Raji (cell line): ENCODE measurements around the gene MAP3K9.

Experiments used
- POLR2A ChIP-seq: IDR thresholded peaks from 2 replicates; pipeline ENCODE4 v1.6.1; 2011; ENCODE audit warnings: low read depth, low read length, control low read depth; ENCODE audit not compliant: insufficient read depth

MAP3K9 gene

DNA sequence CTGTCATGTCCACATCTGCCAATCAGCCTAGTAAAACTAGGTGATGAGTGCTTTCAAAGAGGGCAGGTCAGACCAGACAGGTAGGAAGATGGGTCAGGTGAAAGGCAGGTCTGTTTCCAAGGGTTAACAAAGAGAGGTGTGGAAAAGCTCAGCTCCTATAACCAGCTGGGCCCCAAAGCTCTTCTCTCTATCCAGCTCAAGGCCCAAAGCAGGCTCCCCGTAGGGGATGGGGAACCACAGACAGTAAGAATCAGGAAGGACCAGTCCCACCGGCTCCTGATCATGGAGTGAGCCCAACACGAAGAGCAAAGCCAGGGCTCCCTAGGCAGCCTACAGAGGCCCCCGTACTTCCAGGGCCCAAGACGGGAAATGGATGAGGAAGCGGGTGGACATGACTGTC is 84.4 kb downstream of the MAP3K9 start:
- no peak for TF ChIP-seq POLR2A

DNA sequence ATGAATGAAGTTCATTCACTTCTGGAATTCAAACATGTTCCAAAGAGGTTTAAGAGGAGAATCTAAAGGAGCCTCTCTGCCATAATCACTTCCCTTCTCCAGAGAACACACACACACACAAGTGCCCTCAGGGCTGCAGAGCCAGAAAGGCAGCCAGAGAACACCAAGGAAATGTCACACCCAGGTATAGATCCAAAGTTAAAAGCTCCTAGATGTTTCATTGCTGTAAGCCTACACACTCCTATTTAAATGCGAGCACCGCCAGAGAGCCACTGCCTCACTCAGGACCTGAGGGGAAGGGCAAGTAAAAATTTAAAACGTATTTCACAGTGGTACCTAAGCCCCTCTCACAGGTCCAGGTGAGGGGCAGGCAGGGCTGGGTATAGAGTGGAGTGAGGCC is 85.2 kb downstream of the MAP3K9 start:
- no peak for TF ChIP-seq POLR2A

DNA sequence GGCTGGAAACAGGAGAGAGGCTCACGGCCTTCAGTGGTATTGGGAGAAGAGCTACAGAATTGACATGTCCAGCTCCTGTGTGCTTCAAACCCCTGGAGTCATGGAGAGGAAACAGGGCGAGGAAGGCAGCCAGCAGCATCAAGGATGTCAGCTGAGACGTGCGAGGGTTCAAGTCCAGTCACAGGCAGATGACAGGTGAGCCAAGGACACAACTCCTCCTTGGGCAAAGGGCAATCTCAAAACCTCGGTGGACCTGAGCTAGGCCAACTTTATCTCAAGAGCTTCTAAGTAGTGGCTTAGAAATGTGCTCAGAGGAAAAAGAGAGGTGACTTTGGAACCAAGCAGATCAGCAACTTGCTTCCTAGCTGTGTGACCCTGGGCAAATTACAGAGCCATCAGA is 86.0 kb downstream of the MAP3K9 start:
- TF ChIP-seq POLR2A: no peak

DNA sequence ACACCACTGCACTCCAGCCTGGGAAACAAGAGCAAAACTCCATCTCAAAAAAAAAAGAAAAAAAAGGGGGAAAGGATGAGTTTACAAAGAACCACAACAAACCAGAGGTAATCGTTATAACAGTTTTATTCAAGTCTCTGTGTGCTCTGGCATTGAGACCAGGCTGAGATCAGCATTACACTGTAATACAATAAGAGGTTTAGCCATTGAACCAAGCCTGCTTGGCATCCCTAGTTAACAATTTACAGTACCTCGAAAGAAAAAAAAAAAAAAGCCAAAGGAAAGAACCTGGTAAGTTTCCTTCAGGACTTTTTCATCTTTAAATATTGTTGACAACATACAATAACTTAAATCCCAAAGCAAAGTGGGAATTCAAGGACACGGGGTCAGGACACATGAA is 86.9 kb downstream of the MAP3K9 start:
- TF ChIP-seq POLR2A: no peak

DNA sequence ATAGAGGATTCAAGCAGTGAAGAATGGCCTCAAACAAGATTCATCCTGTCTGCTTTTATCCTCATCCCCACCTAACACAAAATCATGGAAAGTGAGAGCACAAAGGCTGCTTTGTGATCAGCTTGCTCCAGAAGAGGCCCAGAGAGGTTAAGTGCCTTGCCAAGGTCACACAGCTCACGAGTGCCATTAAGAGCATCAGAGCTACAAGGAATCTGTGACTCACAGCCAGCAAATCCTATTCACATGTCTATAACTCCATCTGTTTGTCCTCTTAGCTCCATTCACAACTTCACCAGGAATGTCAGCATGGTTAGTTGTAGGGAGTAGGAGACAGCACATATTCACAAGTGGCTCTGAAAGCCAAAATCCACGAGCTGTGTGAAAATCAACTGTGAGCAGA is 87.8 kb downstream of the MAP3K9 start:
- no peak for TF ChIP-seq POLR2A

DNA sequence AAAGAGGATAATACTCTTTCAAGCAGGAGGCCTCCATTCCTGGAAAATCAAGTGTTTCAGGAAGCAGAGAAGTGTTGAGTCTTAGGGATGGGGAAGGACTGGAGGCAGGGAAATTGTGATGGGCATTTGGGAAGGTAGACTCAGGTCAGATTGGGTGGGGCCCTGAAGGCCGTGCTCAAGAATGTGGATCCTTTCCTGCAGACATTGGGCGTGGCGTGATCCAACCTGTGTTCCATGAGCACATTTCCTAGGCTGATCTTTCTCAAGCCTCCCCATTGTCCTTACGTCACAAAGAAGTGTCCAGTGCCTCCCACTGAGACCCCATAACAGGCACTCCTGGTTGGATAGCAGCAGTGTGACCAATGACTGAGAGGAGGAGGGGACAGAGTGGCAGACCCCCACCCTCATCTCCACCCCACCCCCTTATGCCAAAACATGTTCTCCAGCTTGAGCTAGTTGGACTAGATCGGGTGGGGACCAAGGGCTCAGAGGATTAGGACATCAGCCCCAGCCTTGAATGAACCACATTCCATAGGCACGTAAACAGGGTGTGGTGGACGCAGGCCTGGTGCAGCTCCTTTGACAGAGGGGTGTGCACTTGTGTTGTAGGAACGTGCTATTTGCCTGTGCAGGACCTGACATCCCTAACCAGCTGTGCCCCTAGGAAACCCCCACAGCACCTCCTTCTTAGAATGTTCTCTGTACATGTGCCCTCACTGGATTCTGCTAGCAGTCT is 90.8 kb downstream of the MAP3K9 start:
- no peak for TF ChIP-seq POLR2A

DNA sequence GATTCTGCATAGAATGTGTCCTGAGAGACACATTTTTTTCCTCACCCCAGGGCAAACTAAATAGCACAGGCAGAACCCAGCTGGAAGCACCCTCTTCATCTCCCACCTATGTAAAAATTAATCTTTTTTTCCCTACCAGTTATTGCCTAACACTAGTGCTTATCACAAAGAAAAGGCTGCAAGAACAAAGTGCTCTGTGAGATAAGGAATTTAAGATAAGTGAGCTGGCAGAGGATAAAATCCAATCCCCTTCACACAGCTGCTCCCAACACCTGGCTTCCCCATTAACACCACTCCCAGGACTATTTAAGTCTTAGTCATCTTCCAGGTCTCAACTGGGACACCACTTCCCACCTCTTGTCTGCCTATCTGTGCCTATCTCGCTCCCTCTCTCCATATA is 92.4 kb downstream of the MAP3K9 start:
- no peak for TF ChIP-seq POLR2A

DNA sequence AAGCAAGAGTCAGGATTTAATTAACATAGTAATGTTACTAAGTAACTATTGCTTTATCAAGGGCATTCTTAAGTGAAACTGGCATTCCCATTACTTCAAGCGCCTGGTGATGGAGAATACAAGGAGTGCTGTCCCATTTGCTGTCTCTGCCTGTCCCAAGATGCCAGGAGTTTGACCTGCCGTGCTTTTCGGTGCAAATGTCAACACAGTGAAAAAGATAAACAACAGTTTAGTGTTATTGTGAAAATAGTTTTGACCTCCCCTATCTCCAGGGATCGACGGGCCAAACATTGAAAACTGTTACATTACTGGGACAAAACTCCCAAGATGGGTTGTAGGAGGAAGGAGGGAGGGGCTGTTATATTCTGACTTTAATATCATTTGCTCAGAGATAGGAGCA is 92.8 kb downstream of the MAP3K9 start:
- TF ChIP-seq POLR2A: no peak

DNA sequence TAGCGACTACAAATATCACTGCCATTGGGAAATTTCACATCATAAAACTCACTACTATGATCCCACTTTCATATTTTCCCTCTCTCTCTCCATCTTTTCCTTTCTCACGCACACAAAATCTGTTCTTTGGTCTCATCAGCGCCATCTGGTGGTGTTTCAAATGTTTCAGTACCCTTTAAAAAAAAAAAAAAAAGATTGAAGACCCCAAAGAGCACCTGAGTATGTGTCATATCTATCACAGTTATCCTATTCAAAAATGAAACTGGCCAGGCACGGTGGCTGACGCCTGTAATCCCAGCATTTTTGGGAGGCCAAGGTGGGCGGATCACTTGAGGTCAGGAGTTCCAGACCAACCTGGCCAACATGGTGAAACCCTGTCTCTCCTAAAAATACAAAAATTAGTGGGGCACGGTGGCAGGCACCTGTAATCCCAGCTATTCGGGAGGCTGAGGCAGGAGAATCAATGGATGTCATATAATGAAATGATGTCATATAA is 95.2 kb downstream of the MAP3K9 start:
- TF ChIP-seq POLR2A: no peak

DNA sequence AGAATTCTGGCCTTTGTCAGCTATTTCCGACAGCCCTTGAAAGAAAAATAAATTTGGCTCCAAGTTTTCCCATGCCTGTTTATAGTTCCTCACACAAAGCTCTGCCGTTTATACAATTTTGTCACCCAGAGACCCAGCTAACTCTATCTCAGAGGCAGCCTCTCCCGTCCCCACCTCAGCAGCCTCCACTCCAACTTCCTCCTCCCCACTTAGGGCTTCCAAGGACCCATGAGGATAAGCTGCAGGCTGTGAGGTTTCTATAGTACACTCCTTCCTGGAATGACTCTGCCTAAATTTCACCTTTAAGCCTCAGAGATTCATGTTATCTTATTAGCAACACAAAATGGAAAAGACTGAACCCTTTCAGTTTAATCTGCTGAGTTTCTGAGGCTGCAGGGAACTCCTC is 95.8 kb downstream of the MAP3K9 start:
- no peak for TF ChIP-seq POLR2A

DNA sequence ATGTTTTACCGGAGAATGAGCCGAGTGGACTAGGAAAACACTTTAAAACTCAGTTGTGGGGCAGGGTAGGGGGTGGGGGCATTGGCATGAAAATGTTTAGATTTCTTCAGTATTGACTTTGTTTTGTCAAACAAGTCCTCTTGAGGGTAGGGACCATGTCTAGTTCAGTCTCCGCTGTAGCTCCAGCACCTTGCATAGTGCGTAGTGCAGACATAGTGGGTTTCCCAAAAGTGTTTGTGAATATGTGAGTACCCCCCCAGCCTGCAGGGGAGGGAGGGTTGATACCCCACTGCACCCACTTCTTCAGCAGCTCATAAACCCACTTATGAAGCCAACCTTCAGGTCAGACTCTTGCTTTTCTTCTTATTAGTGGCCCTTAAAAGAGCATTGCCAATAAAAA is 96.2 kb downstream of the MAP3K9 start:
- no peak for TF ChIP-seq POLR2A

DNA sequence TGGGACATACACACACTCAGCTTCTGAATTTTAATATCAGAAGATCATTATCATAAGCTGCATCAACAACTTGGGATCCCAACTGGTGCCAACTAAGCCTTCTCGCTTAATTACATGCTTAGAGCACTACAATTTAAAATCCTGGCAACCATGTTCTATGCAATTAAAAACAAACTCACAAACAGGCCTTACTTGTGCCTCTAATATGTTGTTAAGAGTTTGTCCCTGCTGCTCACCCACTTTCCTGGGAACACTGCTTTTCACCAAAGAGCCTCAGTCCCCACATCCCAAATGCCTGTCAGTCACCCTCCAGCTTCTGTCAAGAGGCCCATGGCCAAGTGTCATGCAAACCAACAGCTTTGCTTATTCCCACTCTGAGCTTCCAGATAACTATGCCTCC is 97.9 kb downstream of the MAP3K9 start:
- TF ChIP-seq POLR2A: no peak

DNA sequence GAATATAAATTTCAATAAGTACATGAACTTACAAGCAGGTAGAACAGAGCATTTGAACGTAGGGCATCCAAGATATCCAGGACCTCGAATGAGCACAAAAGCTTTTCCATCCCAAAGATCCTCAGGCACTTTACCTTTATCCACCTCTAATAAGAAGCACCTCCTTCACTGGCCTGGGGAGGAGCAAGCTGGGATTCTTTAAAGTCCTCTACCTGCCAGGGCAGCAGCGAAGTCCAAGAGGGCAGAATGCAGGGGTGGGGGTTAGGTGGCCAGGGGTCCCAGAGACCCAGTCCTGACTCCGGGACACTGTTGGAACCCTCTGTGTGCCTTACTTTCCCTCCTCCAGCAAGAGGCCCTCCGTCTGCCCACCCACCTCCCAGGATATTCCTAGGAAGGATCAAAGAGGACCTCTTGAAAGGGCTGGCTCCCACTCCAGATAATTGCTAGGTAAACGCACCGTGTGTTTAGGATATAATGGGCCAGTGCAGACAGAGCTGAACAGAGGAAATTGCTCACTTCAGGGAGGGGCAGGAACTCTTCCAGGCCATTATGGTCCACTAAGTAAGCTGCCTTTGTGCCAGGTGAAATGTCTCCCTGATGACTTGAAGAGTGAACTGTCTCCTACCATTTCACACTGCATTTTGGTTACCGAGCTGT is 99.5 kb downstream of the MAP3K9 start:
- TF ChIP-seq POLR2A: no peak

DNA sequence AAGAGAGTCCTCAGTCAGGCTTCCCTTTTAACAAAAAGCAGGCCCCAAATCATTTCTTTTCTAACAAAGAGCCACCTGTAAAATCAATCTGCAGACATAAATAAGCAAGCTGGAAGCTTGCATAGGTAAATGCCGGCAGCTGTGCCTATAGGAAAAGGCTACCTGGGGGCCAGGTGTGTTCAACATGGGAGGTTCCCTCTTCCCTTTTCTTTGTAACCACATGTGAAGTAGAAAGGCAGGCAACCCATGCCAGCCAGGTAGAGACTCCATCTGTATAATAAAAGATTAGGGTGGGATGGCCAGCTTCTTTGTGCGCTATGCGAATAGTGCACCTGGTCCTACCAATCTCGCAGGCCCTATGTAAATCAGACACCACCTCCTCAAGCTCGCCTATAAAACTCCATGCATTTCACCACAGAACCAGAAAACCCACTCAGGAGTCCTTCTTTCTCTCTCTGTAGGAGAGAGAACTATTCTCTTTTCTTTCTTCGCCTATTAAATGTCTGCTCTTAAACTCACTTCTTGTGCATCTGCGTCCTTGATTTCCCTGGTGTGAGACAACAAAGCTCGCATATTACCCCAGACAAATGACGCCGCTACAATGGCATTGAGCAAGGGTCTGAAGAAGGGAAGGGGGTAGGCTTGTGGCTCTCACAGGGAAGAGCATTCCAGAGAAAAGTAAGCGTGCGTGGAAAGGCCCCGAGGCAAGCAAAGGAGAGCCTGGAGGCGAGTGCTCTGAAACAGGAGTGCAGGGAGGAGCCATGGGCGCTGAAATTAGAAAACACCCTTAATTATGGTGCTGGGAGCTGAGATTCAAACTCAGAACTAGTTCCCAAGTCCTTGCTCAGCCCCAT is 100.4 kb downstream of the MAP3K9 start:
- no peak for TF ChIP-seq POLR2A

DNA sequence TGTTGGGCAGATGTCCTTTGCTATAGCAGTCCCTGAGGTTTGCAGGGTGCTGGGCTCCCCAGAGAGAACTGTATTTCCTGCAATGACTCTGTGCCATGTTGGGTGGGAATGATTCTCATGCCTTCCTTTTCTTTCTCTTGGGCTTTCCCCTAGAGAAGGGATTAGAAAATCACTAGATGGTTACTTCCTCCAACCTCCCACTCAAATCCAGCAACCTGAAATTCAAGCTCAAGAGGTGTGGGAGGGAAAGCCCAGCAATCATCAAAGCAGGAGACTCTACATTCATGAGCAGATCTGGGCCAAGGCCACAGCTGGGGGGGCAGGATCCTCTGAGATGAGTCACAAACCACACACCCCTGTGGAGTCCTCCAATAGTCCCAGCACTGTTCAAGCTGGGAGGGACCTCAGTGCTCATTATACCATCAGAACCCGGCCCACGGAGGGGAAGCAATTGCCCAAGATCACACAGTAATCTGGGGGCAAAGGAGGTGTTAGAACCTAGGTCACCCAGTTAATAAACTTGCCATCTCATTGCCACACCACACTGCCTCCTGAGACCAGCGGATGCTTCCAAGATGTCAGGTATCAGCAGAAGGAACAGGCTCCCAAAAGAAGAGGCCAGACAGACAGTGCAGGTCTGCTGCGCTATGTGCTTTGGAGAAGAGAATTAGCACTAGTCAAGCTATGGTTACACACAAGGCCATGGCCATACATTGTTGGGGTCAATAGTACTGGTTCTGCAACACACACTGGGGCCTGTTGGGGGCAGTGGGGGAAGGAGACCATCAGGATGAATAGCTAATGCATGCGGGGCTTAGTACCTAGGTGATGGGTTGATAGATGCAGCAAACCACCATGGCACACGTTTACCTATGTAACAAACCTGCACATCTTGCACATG is 101.9 kb downstream of the MAP3K9 start:
- no peak for TF ChIP-seq POLR2A
